ENCODE measurements around the gene WTIP. TPM values are rescaled to one million over a fixed set of nuclear protein-coding genes. Genes with fewer than 3 reads are reported as not detected.

The WTIP gene
- total and polyA plus RNA-seq, 2 of the 13 experiments (the other 11 are each of a cell fraction or from before 2014, with no cell fraction given), result 15.0 to 18.1 TPM

GRCh38 chr19:34481861-34482379 is 362 bp downstream of the WTIP start (continued):
- TF ChIP-seq ETV6 (CRISPR knock-in tag; conservative IDR thresholded peaks at IDR 0.05) (no peak), NKX3-1 (CRISPR knock-in tag; IDR thresholded peaks at IDR 0.05) (no peak), HOXA3 (CRISPR knock-in tag; IDR thresholded peaks at IDR 0.05) (0 out of 2 replicates have a peak, but pooled peaks have one; percentile 9), ATF7-NPFF (CRISPR knock-in tag; IDR thresholded peaks at IDR 0.05; ENCODE audit: low read depth) (no peak), NBN (conservative IDR thresholded peaks at IDR 0.05) (no peak), ZNF24 (IDR thresholded peaks at IDR 0.05) (no peak), ZNF776 (CRISPR knock-in tag; IDR thresholded peaks at IDR 0.05) (peak; percentile 0; the same call in 1 of the 2 replicates), TEAD3 (CRISPR knock-in tag; optimal IDR thresholded peaks at IDR 0.05; ENCODE audit: borderline replicate concordance) (no peak), ZNF563 (CRISPR knock-in tag; IDR thresholded peaks at IDR 0.05) (0 out of 2 replicates have a peak, but pooled peaks have one; percentile 1), MED8 (CRISPR knock-in tag; IDR thresholded peaks at IDR 0.05; ENCODE audit: insufficient replicate concordance) (no peak), MED13 (CRISPR knock-in tag; IDR thresholded peaks at IDR 0.05) (no peak)

- whole genome bisulfite sequencing (ENCODE audit: low lambda C conversion rate), result 70% methylated on average over 15 of the region's 72 CpGs
- Histone ChIP-seq H3K4me1 (ENCODE audit: insufficient read depth, low read length) (peaks cover 24% of the 10 kb centered on the region), H3K4me2 (ENCODE audit: low read depth, low read length) (peak overlapping the region; percentile 88), H3K79me2 (ENCODE audit: insufficient read depth, low read length) (peaks cover 2% of the 10 kb centered on the region), H3K27ac (ENCODE audit: extremely low read length, insufficient read depth, low read length) (no peak overlapping the region), H3K27me3 (ENCODE audit: control insufficient read depth in 1 of 2, insufficient read depth in 2 of 2, low read length in 2 of 2) (no peaks in the 10 kb centered on the region), H3K9me3 (ENCODE audit: low read length) (no peaks in the 10 kb centered on the region), H2AFZ (ENCODE audit: low read length) (no peak overlapping the region), H3K9ac (ENCODE audit: insufficient read depth, low read depth, low read length) (peak overlapping the region; percentile 66), H3K4me3 (replicated peaks in 1 of 3; ENCODE audit: insufficient read depth in 1 of 3, low read depth in 2 of 3, low read length in 3 of 3) (peak overlapping the region; percentile 59 to 76 (median 75)), H4K20me1 (ENCODE audit: insufficient read depth, low read length) (0 out of 2 replicates have a peak, but pooled peaks cover 2% of the 10 kb centered on the region), H3K36me3 (replicated peaks in 1 of 2; ENCODE audit: control insufficient read depth in 1 of 2, insufficient read depth in 2 of 2, low read length in 2 of 2) (no peaks in the 10 kb centered on the region; a peak in 1 of 5 replicates)
- no TSS peak for BruUV-seq (replicated peaks)
- FAIRE-seq (no peak), DNase-seq (ENCODE audit: low spot score) (no peak), ATAC-seq (peak; percentile 33)
- intact Hi-C loops (cut with micrococcal nuclease; ENCODE audit: unreplicated experiment) (no loop called here), in situ Hi-C loops (cut with HindIII; ENCODE audit: extremely low pct_ligation_motif_present, low pct_unique_long_range_greater_than_20kb) (no loop called here)
- POLR2A ChIA-PET, result no interaction called here
- CTCF ChIA-PET (ENCODE audit: low intra/inter-chr PET ratio, low total read pairs), result no interaction called here
- TF ChIP-seq KDM5B (CRISPR knock-in tag; IDR thresholded peaks at IDR 0.05; ENCODE audit: borderline replicate concordance) (0 out of 2 replicates have a peak, but pooled peaks have one; percentile 14), KDM3A (CRISPR knock-in tag; IDR thresholded peaks at IDR 0.05; ENCODE audit: low read depth) (no peak), ZNF788 (CRISPR knock-in tag; IDR thresholded peaks at IDR 0.05; ENCODE audit: borderline replicate concordance) (peak; percentile 17; the same call in 1 of the 2 replicates), UBTF (CRISPR knock-in tag; IDR thresholded peaks at IDR 0.05) (peak; percentile 84), ZNF724P (CRISPR knock-in tag; IDR thresholded peaks at IDR 0.05; ENCODE audit: borderline replicate concordance) (0 out of 2 replicates have a peak, but pooled peaks have one; percentile 24), TBX3 (IDR thresholded peaks at IDR 0.05; ENCODE audit: borderline replicate concordance) (no peak), ZNF777 (CRISPR knock-in tag; IDR thresholded peaks at IDR 0.05) (peak; percentile 81)
- TF ChIP-seq, protein P1, sequence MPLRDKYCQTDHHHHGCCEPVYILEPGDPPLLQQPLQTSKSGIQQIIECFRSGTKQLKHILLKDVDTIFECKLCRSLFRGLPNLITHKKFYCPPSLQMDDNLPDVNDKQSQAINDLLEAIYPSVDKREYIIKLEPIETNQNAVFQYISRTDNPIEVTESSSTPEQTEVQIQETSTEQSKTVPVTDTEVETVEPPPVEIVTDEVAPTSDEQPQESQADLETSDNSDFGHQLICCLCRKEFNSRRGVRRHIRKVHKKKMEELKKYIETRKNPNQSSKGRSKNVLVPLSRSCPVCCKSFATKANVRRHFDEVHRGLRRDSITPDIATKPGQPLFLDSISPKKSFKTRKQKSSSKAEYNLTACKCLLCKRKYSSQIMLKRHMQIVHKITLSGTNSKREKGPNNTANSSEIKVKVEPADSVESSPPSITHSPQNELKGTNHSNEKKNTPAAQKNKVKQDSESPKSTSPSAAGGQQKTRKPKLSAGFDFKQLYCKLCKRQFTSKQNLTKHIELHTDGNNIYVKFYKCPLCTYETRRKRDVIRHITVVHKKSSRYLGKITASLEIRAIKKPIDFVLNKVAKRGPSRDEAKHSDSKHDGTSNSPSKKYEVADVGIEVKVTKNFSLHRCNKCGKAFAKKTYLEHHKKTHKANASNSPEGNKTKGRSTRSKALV (CRISPR knock-in tag; IDR thresholded peaks at IDR 0.05), result peak; percentile 99
These were observed 1.1 kb downstream of the WTIP start for GRCh38 chr19:34482380-34483250.
